Sigmoid colon (tissue), 3 donors: ENCODE results near the gene ZBED1.

Experiments
- POLR2A ChIP-seq, 2 donors: fragments of 450-650 bp; IDR thresholded peaks; one replicate each; pipeline ENCODE4 v1.6.1; 2016; ENCODE audit warnings: antibody characterized with exemption in 2 of 2, mild to moderate bottlenecking in 2 of 2, moderate library complexity in 2 of 2
- TF ChIP-seq, protein P1 (sequence below), 4 experiments: fragments of 450-650 bp in 3 of 4; fragments of 200-600 bp in 1 of 4; IDR thresholded peaks; one replicate each; pipeline ENCODE4 v1.5.1; 2016 to 2019; ENCODE audit warnings: antibody characterized with exemption in 4 of 4, mild to moderate bottlenecking in 3 of 4, moderate library complexity in 2 of 4

DNA sequence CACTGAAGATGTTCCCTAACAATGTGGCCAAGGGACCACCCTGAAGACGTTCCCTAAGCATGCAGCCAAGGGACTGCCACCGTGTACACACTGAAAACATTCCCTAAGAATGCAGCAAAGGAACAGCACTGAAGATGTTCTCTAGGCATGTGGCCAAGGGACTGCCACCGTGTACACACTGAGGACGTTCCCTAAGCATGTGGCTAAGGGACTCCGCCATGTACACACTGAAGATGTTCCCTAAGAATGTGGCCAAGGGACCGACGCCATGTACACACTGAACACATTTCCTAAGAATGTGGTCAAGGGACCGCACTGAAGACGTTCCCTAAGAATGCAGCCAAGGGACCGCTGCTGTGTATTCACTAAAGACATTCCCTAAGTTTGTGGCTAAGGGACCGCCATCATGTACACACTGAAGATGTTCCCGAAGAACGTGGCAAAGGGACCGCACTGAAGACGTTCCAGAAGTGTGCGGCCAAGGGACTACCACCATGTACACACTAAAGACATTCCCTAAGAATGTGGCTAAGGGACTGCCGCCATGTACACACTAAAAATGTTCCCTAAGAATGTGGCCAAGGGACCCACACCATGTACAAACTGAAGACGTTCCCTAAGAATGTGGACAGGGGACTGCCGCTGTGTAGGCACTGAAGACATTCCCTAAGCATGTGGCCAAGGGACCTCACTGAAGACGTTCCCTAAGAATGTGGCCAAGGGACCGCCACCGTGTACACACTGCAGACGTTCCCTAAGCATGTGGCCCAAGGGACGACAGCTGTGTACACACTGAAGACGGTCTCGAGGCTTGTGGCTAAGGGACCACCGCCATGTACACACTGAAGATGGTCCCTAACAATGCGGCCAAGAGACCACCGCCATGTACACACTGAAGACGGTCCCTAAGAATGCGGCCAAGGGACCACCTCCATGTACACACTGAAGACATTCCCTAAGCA, 54.8 kb downstream of the ZBED1 start:
- TF ChIP-seq, protein P1, sequence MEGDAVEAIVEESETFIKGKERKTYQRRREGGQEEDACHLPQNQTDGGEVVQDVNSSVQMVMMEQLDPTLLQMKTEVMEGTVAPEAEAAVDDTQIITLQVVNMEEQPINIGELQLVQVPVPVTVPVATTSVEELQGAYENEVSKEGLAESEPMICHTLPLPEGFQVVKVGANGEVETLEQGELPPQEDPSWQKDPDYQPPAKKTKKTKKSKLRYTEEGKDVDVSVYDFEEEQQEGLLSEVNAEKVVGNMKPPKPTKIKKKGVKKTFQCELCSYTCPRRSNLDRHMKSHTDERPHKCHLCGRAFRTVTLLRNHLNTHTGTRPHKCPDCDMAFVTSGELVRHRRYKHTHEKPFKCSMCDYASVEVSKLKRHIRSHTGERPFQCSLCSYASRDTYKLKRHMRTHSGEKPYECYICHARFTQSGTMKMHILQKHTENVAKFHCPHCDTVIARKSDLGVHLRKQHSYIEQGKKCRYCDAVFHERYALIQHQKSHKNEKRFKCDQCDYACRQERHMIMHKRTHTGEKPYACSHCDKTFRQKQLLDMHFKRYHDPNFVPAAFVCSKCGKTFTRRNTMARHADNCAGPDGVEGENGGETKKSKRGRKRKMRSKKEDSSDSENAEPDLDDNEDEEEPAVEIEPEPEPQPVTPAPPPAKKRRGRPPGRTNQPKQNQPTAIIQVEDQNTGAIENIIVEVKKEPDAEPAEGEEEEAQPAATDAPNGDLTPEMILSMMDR (IDR thresholded peaks at IDR 0.05): no peak
- no peak for TF ChIP-seq POLR2A (IDR thresholded peaks at IDR 0.05)
